Panc1 (cell line): ENCODE measurements around the gene RACK1.

Experiments
- POLR2AphosphoS5 ChIP-seq: IDR thresholded peaks from 2 replicates; pipeline ENCODE4 v1.6.1; 2012; ENCODE audit warnings: mild to moderate bottlenecking, low read depth, low read length, moderate library complexity
- TCF7L2 ChIP-seq: IDR thresholded peaks from 2 replicates; pipeline ENCODE4 v1.6.1; 2011; ENCODE audit warnings: mild to moderate bottlenecking, low read depth, low read length, inconsistent platforms
- TF ChIP-seq, protein P1 (sequence below): fragments of 450-650 bp; IDR thresholded peaks from 2 replicates; pipeline ENCODE4 v1.5.1; 2017; ENCODE audit warnings: mild to moderate bottlenecking

DNA sequence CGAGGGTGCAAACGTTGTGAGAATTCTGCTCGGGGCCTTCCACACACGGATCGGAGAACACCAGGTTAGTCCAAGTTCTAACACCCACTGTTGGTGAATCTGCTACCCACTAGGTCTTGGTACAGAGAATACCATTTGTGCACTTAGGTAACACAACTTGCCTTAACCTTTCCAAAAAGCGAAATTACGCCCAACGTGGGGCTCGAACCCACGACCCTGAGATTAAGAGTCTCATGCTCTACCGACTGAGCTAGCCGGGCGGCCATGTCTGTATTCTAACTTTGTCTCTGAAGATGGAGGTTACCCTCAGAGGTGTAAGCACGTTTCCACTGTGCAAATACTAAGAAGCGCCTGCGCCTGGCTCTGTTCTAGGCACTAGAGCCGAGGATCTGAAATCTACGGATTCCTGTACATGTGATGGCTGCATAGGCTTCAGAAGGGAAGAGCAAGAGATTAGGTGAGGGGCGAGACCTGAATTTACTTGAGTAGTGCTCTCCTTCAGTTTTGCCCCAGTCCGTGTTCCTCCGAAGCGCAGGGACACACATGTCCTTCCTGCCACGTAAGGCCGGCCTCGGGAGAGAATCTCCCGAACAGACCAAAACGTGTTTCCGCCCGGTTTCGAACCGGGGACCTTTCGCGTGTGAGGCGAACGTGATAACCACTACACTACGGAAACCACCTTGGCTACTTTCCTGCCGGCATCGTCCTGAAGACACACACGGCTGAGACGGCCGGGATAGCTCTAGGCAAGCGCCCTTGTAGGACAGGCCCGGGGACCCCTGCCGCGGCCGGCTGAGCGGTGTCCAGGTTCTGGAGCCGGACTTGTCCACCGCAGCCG is 21.7 kb downstream of the RACK1 start:
- TF ChIP-seq, protein P1, sequence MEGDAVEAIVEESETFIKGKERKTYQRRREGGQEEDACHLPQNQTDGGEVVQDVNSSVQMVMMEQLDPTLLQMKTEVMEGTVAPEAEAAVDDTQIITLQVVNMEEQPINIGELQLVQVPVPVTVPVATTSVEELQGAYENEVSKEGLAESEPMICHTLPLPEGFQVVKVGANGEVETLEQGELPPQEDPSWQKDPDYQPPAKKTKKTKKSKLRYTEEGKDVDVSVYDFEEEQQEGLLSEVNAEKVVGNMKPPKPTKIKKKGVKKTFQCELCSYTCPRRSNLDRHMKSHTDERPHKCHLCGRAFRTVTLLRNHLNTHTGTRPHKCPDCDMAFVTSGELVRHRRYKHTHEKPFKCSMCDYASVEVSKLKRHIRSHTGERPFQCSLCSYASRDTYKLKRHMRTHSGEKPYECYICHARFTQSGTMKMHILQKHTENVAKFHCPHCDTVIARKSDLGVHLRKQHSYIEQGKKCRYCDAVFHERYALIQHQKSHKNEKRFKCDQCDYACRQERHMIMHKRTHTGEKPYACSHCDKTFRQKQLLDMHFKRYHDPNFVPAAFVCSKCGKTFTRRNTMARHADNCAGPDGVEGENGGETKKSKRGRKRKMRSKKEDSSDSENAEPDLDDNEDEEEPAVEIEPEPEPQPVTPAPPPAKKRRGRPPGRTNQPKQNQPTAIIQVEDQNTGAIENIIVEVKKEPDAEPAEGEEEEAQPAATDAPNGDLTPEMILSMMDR, result no peak
- TF ChIP-seq POLR2AphosphoS5 (peak; percentile 85), TCF7L2 (peak; percentile 48; the same call in 1 of the 2 replicates)
